NCI-H345 (cell line): ENCODE measurements around the gene C9orf152.
"Not testable (repeated sequence)": the region's sequence is repeated elsewhere in the genome, so short reads cannot be mapped to it uniquely, and the experiment has no call there.

Experiments
- DNase-seq: peaks from one replicate; lab custom pipeline; 2025; lab: John Stamatoyannopoulos, UW

C9orf152 gene, protein sequence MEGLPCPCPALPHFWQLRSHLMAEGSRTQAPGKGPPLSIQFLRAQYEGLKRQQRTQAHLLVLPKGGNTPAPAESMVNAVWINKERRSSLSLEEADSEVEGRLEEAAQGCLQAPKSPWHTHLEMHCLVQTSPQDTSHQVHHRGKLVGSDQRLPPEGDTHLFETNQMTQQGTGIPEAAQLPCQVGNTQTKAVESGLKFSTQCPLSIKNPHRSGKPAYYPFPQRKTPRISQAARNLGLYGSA

DNA sequence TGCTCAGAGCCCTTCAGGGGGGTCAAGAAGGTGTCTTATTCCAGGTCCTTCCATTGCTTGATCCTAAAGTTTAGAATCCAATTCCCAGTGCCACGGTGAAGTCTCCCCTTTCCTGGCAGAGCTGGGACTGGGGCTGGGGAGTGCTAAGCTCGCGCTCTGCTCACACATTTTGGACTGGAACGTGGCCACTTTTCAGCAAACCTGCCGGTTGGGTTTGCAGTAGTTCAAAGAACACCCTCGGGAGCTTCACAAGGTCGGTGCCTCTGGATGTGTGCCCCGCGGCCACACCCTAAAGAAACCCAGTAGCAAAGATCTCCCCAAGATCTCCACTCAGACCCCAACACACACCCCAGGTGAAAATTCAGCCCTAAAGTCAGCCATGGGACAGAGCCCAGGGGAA lies at the start of gene C9orf152:
Gene C9orf152, minus strand, starts transcription at position 129 of the 400 bp plus-strand sequence. CDS start 580 bp downstream, outside the sequence.
- no peak for DNase-seq

DNA sequence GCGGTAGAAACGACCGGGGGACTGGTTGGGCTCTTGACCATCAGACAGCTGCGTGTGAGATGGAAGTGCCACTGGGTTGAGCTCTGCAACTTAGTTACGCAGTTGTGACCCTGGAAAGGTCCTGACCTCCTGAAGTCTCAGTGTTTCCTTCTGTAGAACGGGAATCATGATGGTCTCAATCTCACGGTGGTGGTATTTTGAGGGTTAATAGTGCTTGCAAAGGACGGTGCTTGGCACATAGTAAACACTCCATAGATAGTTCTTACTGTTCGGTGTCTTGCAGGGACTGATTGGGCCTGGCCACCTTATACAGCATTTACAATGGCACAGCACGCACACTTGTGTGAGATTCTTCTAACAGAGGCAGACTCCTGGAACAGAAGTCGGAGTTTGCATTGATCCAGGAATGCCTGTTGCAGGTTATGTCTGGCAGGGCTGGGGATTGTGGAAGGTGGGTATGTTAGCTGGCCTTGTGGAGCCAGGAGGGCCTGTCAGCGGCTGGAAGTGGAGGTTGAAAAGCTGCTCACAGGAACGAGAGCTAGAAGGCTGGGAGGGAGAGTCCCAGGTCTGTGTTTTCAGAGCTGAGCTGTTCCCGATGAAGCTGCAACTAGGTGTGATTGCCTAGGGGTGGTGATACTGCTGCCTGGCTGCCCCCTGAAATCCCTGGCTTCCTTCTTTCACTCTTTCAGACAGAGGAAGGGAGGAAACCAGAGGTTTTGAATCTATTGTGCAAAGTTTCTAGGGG lies 49.3 kb upstream of the C9orf152 start:
- no peak for DNase-seq

DNA sequence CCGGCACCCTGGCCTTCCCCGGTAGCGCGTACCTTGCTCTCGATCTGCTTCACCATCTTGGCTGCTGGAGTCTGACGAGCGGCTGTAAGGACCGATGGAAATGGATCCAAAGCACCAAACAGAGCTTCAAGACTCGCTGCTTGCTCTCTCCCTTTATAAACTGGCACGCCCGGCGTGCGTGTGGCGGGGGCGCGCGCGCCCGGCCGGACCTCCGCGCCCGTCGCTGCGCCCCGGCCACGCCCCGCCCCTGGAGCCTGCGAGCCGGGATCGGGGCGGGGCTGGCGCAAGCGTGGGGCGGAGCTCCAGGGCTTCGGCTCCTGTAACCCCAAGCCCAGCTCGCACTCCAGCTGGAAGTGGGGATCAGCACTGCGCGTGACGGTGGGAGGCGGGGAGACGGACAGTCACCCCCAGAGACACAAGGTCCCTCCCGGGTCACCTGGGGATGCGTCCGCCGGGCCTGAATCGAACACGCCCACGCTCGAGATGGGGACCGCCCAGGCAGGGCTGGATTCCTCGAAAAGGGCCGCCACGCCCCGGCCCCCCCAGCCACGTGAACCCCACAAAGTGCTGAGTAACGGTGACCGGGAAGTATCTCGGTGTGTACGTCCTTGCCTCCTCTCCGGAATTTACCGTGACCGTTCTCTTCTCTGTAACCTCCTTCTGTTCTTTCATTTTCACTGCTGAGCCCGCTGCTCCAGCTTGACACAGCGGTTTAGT lies 48.6 kb upstream of the C9orf152 start, which contains the start of gene TXN:
Gene TXN, minus strand, starts transcription at position 128 of the 717 bp plus-strand sequence. Its CDS starts 72 bp downstream, at position 56.
- peak; percentile 92 for DNase-seq

DNA sequence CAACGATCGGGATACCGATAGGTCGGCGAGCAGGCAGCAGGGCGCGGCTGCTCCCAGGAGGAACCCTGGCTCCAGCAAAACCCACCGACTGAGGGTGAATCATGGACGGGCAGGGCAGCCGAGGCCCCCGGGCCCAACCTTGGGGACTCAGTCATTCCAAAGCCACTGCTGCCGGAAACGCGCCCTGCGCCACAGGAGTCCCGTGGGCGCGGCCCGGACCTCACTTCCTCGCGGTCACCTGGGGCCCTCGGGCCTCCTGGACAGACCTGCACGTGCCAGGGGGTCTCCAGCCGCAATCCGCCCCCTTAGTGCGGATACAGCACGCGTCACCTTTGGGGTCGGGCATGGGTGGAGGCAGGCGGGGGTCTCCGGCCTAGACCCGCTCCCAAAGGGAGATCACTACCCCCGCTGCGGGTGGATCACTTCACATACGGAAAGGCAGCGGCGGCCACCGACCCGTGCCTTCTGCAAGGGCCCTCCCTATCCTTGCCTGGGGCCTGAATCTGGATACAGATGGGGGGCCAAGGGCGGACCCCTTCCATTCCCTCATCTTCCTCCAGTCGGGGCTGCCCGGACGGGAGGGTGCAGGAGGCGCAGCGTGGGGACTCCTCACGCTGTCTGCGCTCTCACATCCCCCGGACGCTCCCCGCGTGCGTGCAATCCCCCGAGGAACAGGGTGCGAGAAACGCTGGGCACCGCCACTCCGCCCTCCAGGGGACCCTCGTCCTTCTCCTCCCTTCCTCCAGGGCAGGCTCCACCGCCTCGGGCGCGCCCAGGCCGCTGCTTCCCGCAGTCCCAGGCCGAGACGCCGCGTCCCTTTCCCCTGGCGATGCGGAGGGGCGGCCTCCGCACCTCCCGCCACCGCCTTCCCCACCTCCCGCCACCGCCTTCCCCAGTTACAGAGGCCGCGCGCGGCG lies 47.8 kb upstream of the C9orf152 start:
- DNase-seq: peak; percentile 58

DNA sequence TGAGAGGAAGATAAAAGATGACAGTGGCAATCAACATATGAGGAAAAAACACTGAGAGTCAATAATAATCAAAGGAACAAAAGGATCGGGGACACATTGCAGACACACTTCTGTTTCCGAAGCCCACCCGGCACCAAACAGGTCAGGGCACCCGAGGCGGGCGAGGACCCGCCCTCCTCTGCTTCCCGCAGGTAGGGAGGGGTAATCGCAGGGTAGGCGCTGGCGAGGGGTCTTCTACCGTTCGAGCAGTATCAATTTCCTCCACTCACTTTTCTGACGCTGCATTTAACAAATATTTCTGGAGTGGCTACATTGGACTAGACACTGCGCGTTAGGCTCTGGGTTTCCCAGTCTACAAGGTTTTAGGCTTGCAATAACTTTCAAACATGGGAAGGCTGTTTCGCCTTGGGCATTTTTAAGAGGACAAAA lies 47.1 kb upstream of the C9orf152 start:
- no peak for DNase-seq

DNA sequence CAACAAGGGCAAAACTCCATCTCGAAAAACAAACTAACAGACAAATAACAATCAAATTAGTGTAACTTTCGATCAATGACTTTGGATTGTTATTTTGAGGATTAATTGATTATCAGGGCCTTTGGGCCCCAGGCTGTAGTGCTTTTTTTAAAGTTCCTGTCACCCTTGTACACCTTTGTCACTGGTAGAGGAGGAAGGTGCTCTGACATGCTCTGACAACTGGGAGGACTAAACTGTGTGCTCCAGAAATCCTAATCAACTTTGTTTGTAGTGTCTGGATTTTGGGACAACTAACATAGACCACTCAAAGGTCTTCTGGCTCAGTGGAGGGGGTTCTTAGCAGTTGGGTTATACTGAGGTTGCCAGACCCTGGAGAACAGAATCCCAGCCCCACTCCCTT lies 46.5 kb upstream of the C9orf152 start:
- DNase-seq: no peak

DNA sequence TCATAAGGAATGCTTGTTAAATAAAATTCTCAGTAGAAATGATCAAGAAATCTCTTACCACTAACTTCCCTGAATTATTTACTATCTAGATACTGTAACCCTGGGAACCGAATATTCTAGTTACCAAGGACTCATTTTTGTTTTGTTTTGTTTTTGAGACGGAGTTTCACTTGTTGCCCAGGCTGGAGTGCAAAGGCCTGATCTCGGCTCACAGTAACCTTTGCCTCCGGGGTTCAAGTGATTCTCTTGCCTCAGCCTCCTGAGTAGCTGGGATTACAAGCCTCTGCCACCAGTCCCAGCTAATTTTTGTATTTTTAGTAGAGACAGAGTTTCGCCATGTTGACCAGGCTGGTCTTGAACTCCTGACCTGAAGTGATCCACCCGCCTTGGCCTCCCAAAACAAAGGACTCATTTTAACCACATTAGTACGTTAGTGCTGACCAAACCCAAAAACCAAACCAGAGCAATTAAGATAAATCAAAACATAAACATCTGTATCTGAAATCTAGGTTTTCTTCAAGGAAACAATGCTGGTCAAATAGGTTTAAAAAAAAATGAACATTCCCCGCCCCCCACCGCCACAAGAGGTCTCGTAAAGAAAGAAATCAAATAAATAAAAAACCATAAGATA lies 44.7 kb upstream of the C9orf152 start:
- DNase-seq: no peak

DNA sequence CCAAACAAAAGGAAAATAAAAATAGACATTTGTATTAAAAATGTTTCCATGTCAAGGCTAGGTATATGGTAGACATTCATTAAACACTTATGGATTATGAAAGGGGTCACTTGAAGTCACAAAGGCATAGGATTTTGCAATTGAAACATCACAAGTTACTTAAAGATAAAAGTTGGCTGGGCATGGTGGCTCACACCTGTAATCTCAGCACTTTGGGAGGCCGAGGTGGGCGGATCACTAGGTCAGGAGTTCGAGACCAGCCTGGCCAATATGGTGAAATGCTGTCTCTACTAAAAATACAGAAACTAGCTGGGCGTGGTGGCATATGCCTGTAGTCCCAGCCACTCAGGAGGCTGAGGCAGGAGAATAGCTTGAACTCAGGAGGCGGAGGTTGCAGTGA lies 43.8 kb upstream of the C9orf152 start:
- DNase-seq: not testable (repeated sequence)

DNA sequence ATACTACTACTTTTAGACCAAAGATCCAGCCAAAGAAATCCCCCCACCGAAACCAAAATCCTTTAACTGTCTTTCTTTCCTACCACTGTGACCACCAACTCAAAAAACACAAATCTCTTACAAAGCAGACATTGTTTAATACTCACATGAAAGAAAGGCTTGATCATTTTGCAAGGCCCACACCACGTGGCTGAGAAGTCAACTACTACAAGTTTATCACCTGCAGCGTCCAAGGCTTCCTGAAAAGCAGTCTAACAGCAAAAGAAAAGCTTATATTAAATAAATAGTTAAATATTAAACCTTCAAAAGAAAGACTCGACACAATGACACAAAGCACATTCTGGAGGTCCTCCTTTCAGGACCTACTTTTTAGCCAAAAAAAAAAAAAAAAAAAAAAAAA lies 43.3 kb upstream of the C9orf152 start:
- no peak for DNase-seq

DNA sequence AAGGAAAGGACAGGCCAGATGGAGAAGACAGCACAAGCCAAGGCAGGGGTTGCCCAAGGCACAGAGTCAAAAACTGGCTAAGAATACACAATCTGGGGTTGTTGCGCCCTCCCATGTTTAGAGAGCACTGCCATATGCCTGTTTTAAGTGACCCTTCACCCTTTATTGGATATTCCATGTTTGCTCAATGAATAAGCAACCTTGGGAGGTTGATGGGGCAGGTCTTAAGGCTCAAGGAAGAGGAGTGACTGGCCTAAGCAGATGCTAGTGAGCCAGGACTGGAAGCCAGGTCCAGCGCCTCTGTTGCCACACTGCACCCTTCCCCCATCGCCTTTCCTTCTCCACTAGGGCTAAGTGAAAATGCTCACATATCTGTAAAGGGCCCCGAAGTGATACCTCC lies 41.6 kb upstream of the C9orf152 start:
- no peak for DNase-seq

DNA sequence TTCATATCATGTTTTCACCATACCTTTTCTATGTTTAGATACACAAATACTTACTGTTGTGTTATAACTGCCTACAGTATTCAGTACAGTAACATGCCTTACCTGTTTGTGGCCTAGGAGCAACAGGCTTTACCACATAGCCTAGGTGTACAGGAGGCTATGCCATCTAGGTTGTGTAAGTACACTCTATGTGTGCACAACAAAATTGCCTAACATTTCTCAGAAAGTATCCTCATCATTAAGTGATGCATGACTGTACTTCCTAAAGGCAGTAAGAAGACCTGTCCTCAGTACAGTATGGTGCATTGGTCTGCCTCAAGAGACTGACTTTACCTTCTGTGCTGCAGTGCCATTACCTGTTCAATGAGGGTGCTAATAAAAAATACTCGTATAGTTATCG lies 40.4 kb upstream of the C9orf152 start:
- DNase-seq: no peak

DNA sequence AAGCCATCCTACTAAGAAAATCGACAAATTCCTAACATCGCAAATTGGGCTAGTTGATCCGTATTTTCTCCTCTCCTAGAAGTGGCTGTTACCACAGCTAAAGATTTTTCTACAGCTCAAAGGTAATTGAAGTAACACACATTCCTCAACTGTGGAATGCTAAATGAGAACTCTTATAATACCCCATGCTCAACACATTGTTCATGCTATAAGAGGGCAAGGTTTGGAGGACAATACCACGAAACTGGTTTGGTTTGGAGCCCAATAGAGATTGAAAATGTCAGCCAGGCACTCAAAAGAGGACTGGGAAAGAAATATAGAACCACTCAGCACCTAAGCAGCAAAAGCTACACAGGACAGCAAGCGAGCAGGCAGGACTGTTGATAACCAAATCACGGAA lies 38.3 kb upstream of the C9orf152 start:
- no peak for DNase-seq

DNA sequence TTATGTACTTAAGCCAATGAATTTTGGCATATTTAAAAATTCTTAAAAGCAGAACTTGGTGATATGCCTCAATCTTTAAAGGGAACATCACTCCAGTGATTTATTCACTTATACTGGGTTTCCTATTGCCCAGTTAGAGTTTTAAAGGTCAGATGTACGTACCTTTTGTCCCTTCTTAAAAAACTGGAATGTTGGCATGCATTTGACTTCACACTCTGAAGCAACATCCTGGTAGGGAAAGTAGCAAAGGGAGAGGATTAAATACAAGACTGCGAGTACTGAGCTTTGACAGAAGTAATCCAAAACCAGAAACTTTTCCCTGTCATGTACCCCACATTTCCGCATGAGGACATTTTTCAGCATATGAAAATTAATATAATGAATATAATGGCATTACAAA lies 36.7 kb upstream of the C9orf152 start:
- DNase-seq: no peak

DNA sequence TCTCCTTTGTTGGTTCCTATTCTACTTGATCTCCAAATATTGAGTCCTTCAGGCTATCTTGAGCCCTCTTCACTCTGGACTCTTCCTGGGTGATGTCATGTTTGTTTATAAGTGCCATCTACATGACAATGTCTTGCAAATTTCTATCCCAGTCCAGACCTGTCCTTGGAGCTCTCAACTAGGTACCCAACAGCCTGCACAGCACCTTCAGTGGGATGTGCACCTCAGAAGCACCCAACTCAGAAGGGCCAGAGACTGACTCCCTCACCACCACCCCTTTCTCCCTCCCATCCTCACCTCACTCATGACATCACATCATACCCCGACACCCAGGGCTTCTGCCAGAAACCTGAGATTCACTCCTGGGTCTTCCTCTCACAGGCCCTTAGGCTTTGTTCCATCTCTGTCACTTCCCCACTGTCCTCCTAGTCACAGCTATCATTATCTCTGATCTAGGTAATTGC lies 33.9 kb upstream of the C9orf152 start:
- no peak for DNase-seq

DNA sequence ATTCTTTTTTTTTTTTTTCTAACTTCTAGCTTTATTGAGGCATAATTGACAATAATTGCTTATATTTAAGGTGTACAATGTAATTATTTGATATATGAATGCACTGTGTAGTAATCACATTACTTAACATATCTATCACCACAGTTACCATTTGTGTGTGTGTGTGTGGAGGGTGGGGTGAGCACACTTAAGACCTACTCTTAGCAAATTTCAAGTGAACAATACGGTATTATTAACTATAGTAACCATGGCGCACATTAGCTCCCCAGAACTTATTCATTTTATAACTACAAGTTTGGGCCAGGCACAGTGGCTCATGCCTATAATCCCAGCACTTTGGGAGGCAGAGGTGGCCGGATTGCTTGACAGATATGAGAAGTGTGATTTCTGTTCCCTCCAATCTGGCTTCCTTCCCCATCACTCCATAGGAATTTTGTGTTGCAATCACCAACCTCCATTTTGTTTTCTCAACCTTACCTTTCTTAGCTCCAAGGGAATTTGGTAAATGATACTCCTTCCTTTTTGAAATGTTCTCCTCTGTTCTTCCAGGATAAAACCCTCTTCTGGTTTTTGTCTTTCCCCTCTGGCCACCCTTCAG lies 33.4 kb upstream of the C9orf152 start:
- DNase-seq: no peak

DNA sequence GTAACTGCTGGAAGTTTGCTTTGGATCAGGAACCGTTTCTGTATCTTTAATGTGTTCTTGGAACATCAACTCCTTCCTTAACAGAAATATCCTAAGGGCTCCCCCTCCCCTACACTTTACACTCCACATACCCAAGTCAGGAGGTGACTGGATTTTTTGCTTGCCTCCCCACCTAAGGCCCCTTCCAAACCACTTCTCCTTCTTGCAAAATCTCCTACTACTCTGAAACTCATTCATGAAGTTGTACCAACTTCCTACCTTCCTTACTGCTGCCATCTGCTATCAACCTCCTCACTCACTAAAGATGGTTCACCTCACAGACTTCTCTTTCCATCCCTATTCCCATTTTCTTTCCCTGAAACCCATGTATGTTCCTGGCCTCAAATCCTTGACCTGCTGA lies 32.2 kb upstream of the C9orf152 start:
- DNase-seq: no peak

DNA sequence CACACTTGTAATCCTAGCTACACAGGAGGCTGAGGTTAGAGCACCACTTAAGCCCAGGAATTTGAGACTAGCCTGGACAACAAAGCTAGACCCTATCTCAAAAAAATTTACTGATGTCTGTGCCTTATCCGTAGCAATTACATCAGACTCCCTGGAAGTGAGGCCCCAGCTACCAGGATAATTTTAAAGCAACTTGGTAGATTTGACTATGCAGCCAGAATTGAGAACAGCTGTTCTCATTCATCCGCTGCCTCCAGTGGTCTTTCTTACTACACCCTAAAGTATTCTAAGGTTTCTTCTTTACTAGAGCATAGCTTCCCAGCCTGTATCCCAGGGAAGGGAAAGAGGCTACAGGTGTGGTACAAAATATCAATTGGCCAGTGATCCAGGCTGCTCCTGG lies 20.4 kb upstream of the C9orf152 start:
- no peak for DNase-seq

DNA sequence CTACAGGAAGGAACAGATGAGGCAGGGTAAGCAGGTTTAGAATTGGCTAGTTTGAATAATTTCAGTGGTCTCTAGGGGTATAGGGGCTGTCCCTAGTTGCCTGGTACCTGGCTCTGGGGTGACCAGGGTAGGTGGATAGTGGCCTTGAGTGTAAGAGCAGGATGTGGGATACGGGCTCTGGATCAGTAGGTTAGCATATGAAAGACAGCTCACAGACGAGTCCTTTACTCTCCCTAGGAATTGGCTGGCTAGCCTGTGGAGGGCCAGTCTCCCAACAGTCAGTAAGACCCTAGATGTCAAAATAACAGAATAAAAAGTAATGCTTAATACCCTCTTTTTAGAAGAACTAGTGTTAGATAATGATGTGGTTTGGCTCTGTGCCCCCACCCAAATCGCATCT lies 16.6 kb upstream of the C9orf152 start:
- DNase-seq: no peak

DNA sequence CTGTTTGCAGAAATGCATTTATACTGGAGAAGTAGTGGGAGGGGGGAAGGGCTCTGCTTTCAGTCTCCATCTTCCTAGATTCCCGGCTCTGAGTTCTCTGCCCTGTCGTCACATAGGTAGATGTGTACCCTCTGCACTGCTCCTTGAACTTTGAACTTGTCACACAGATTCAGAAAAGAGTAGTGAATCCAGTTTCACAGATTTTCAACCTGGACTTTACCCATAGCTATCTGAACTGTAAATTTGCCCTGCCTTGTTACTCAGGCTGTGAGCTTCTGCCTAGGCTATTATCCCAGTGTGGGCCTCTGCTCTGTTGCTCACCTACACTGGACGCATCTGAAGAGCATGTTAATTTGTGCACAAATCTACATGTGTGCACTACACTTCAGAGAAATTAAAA lies 12.8 kb upstream of the C9orf152 start:
- no peak for DNase-seq

DNA sequence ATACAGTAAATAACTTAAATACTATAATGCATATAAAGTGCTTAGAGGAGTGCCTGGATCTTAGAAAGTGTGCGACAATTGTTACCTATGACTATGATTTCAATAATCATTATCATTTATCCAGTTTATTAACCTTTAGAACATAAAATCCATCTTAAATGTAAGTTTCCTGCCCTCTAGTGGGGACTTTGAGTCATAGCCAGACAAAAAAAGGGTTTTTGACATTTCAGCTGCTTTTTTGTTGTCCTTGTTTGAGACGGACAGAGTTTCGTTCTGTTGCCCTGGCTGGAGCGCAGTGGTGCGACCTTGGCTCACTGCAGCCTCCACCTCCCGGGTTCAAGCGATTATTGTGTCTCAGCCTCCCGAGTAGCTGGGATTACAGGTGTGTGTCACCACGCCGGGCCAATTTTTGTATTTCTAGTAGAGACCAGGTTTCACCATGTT lies 9.7 kb upstream of the C9orf152 start:
- peak; percentile 41 for DNase-seq
